HUES6 (cell line): ENCODE measurements around the gene IFNAR2.

Experiments used
- H3K27ac ChIP-seq: 2 replicates; pipeline ENCODE4 v1.7.0; 2013; ENCODE audit warnings: low read depth, mild to moderate bottlenecking, low read length, inconsistent platforms
- H3K27me3 ChIP-seq: 2 replicates; pipeline ENCODE4 v1.6.1; 2013; ENCODE audit warnings: low read length; ENCODE audit not compliant: control insufficient read depth, insufficient read depth
- H3K36me3 ChIP-seq: 2 replicates; pipeline ENCODE4 v1.6.1; 2013; ENCODE audit warnings: low read length; ENCODE audit not compliant: control insufficient read depth, insufficient read depth
- H3K4me1 ChIP-seq: 2 replicates; pipeline ENCODE4 v1.6.1; 2013; ENCODE audit warnings: low read length; ENCODE audit not compliant: control insufficient read depth, insufficient read depth
- H3K4me3 ChIP-seq: 2 replicates; pipeline ENCODE4 v1.5.1; 2013; ENCODE audit warnings: low read depth, low read length
- H3K9ac ChIP-seq: one replicate; pipeline ENCODE4 v1.6.1; 2013; ENCODE audit warnings: mild to moderate bottlenecking, low read length
- H3K9me3 ChIP-seq: 2 replicates; pipeline ENCODE4 v1.6.1; 2013; ENCODE audit warnings: low read depth, low read length; ENCODE audit not compliant: control insufficient read depth, insufficient read depth

Gene IFNAR2

GRCh38 chr21:33229784-33230544, at the start of gene IFNAR2:
IFNAR2 (plus strand) TSS chr21:33229938; CDS start chr21:33241923, 11,985 bp downstream.
- peaks cover 13% of the 10 kb centered on the region; the same call in 1 of the 2 replicates for H3K4me1 ChIP-seq
- peak within 1 kb of the TSS; percentile 79 for H3K9ac ChIP-seq
- H3K4me3 ChIP-seq: peak within 1 kb of the TSS; percentile 90
- no peaks in the 10 kb centered on the region for H3K36me3 ChIP-seq
- peaks cover 6% of the 10 kb centered on the region; the same call in 1 of the 2 replicates for H3K27me3 ChIP-seq
- no peak within 1 kb of the TSS for H3K27ac ChIP-seq
- peaks cover 2% of the 10 kb centered on the region; the same call in 1 of the 2 replicates for H3K9me3 ChIP-seq

GRCh38 chr21:33185852-33186251, 43.9 kb upstream of the IFNAR2 start:
- no peaks in the 10 kb centered on the region; the same call in 1 of the 2 replicates for H3K27me3 ChIP-seq
- H3K27ac ChIP-seq: no peak overlapping the region
- no peaks in the 10 kb centered on the region for H3K4me1 ChIP-seq
- H3K9ac ChIP-seq: no peak overlapping the region
- H3K4me3 ChIP-seq: no peak overlapping the region
- no peaks in the 10 kb centered on the region for H3K36me3 ChIP-seq
- no peaks in the 10 kb centered on the region for H3K9me3 ChIP-seq

- H3K4me1 ChIP-seq: no peaks in the 10 kb centered on the region
- no peak overlapping the region for H3K9ac ChIP-seq
- H3K27me3 ChIP-seq: peaks cover 3% of the 10 kb centered on the region; the same call in 1 of the 2 replicates
- H3K9me3 ChIP-seq: no peaks in the 10 kb centered on the region
- H3K27ac ChIP-seq: no peak overlapping the region
- H3K36me3 ChIP-seq: no peaks in the 10 kb centered on the region
- H3K4me3 ChIP-seq: no peak overlapping the region
Observed at GRCh38 chr21:33187276-33187675, 42.5 kb upstream of the IFNAR2 start.

DNA sequence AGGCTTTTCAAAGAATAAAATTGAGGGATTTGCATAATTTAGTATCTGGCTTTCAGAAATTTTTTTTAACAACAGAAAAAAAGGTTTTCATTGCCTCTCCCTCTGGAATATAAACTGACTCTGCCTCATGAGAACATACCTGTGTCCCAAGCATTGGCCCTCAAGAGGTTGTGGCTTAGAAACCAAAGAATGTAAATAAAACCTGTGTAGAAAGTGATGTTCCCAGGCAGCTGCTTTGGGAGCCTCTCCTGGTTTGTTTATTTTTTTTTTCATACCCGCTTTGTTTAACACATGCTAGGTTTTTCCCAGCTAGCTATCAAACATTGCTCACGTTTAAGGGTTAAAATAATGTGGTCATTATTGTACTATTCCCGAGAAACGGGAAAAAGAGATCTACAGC, 40.5 kb upstream of the IFNAR2 start:
- Histone ChIP-seq H3K4me3 (no peak overlapping the region), H3K4me1 (no peaks in the 10 kb centered on the region), H3K9ac (no peak overlapping the region), H3K36me3 (no peaks in the 10 kb centered on the region), H3K9me3 (no peaks in the 10 kb centered on the region), H3K27ac (no peak overlapping the region), H3K27me3 (0 out of 2 replicates have a peak, but pooled peaks cover 3% of the 10 kb centered on the region)

- no peak overlapping the region for H3K9ac ChIP-seq
Observed at GRCh38 chr21:33189824-33190223, 39.9 kb upstream of the IFNAR2 start.

DNA sequence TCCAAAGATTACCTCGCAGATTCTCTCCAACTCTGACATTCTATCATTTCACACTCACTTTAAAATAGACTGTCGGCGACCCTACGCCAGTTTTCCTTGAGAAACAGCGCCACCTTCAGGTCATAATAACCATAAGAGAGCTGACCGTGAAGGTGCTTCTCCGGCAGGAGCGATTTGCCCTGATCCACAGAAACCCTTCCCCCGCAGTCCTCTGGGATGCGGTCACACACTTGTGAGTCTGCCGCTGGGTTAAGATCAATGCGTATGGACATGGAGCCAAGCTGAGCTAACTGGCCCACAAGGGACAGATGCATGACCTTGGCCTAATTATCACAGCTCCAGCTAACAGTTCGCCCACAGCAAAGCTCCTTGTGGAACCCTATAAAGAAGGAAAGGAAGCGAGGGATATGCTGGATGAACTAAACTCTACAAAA, 32.8 kb upstream of the IFNAR2 start:
- Histone ChIP-seq H3K4me1 (peaks cover 4% of the 10 kb centered on the region), H3K4me3 (no peak overlapping the region; the same call in 1 of the 2 replicates), H3K9me3 (no peaks in the 10 kb centered on the region), H3K27ac (no peak overlapping the region), H3K27me3 (peaks cover 6% of the 10 kb centered on the region; the same call in 1 of the 2 replicates), H3K9ac (no peak overlapping the region), H3K36me3 (no peaks in the 10 kb centered on the region)

More at GRCh38 chr21:33189824-33190223, 39.9 kb upstream of the IFNAR2 start:
- no peak overlapping the region for H3K4me3 ChIP-seq
- H3K36me3 ChIP-seq: no peaks in the 10 kb centered on the region
- H3K27ac ChIP-seq: no peak overlapping the region
- H3K4me1 ChIP-seq: no peaks in the 10 kb centered on the region
- H3K9me3 ChIP-seq: no peaks in the 10 kb centered on the region
- H3K27me3 ChIP-seq: 0 out of 2 replicates have a peak, but pooled peaks cover 4% of the 10 kb centered on the region

GRCh38 chr21:33197496-33197895, 32.2 kb upstream of the IFNAR2 start:
- peaks cover 6% of the 10 kb centered on the region; the same call in 1 of the 2 replicates for H3K27me3 ChIP-seq
- no peak overlapping the region for H3K27ac ChIP-seq
- no peaks in the 10 kb centered on the region for H3K9me3 ChIP-seq
- no peak overlapping the region for H3K4me3 ChIP-seq
- no peak overlapping the region for H3K9ac ChIP-seq
- no peaks in the 10 kb centered on the region for H3K36me3 ChIP-seq
- H3K4me1 ChIP-seq: peaks cover 4% of the 10 kb centered on the region

DNA sequence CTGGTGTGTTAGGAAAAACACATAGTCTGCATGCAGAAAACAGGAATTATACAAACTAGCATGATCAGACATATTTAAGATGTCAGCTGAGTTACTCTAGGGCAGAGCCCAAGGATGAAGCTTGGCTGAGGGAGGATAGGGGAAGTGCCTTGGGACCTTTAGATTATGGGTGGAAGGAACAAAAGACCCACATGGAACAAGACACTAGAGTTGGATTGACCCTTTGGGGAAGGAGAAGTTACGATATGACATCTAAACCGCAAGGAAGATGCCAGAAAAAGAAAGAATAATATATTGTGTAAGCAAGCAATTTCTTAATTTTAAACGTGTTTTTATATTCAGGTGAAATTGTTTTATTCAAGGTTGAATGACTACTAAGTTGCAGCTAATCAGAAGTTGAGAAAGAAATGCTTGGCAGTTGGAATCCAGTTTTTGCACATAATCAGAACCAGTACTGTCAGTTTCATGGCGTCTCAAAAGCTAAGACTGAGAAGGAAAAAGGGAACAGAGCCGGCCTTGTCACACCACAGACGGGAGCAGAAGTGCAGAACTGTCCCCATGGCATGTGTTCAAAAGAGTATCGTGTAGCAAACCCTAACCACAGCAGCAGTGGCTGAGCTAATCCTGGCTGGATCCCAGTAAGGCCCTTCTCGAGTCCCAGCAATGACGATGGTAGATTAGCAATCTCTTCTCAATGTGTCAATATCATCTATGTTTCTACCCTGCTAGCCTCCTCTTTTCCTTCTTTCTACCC, 31.2 kb upstream of the IFNAR2 start:
- Histone ChIP-seq H3K9ac (no peak overlapping the region), H3K4me3 (no peak overlapping the region), H3K27me3 (peaks cover 6% of the 10 kb centered on the region; the same call in 1 of the 2 replicates), H3K4me1 (peaks cover 4% of the 10 kb centered on the region), H3K9me3 (no peaks in the 10 kb centered on the region), H3K27ac (no peak overlapping the region), H3K36me3 (no peaks in the 10 kb centered on the region)

- H3K9me3 ChIP-seq: no peaks in the 10 kb centered on the region
- no peak overlapping the region for H3K27ac ChIP-seq
- H3K9ac ChIP-seq: no peak overlapping the region
Observed at GRCh38 chr21:33199100-33199464, 30.7 kb upstream of the IFNAR2 start.

DNA sequence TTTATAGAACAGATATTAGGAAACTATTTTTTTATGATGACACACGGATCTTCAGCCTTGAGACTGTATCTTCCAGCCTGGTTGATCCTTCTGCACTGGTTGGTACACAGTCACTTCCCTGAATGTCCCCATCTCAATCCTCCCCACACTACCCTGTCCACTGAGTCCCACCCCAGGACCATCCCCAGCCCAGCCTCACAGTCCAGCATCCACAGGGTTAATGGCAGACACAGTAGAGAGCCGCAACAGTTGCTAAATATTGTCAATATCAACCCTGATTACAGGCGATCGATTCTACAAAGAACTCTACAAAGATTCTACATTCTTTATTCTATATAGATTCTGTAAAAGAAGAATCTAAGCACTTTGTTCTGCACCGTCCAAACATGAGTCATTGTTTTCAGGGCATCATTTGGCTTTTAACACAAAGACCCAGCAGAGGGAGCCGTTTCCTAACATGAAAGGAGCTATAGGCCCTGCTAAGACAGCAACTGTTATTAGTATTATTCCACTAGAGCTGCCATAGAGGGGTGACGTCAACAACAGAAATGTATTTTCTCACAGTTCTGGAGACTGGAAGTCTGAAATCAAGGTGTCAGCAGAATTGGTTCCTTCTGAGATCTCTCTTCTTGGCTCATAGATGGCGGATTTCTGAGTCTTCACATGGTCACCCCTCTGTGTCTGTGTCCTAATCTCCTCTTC, 30.1 kb upstream of the IFNAR2 start:
- Histone ChIP-seq H3K9me3 (no peaks in the 10 kb centered on the region), H3K4me1 (peaks cover 4% of the 10 kb centered on the region), H3K4me3 (no peak overlapping the region), H3K9ac (no peak overlapping the region), H3K27me3 (peaks cover 6% of the 10 kb centered on the region; the same call in 1 of the 2 replicates), H3K36me3 (no peaks in the 10 kb centered on the region), H3K27ac (no peak overlapping the region)

More at GRCh38 chr21:33199100-33199464, 30.7 kb upstream of the IFNAR2 start:
- H3K4me3 ChIP-seq: no peak overlapping the region
- peaks cover 4% of the 10 kb centered on the region for H3K4me1 ChIP-seq
- H3K27me3 ChIP-seq: peaks cover 6% of the 10 kb centered on the region; the same call in 1 of the 2 replicates
- H3K36me3 ChIP-seq: no peaks in the 10 kb centered on the region
